Osteoblast (primary cell): ENCODE data around the gene ARHGAP15. TPM values are rescaled to one million over a fixed set of nuclear protein-coding genes. Genes with fewer than 3 reads are reported as not detected.

Source experiments
- DNase-seq: peaks from one replicate; pipeline ENCODE4 v3.0.0; 2011; ENCODE audit warnings: low spot score, mixed read lengths; ENCODE audit not compliant: insufficient read length; ENCODE audit errors: missing footprints
- H2AFZ ChIP-seq: 2 replicates; pipeline ENCODE4 v1.6.0; 2011; ENCODE audit warnings: mild to moderate bottlenecking, low read length
- H3K27ac ChIP-seq: 2 replicates; pipeline ENCODE4 v1.5.1; 2011; ENCODE audit warnings: mild to moderate bottlenecking, low read depth, low read length, moderate library complexity
- H3K27me3 ChIP-seq: 2 replicates; pipeline ENCODE4 v1.6.0; 2012; ENCODE audit warnings: mild to moderate bottlenecking, control low read depth, inconsistent platforms, low read length, moderate library complexity; ENCODE audit not compliant: insufficient read depth
- H3K36me3 ChIP-seq: 2 replicates; pipeline ENCODE4 v1.5.1; 2011; ENCODE audit warnings: mild to moderate bottlenecking, low read length, control low read depth, moderate library complexity; ENCODE audit not compliant: insufficient read depth
- H3K4me1 ChIP-seq: 2 replicates; pipeline ENCODE4 v1.5.1; 2011; ENCODE audit warnings: mild to moderate bottlenecking, low read length, control low read depth, moderate library complexity; ENCODE audit not compliant: insufficient read depth
- H3K4me2 ChIP-seq: 2 replicates; pipeline ENCODE4 v1.6.0; 2011; ENCODE audit warnings: mild to moderate bottlenecking, low read length; ENCODE audit not compliant: insufficient read depth
- H3K4me3 ChIP-seq: fragments of 200-600 bp; sonication (generic); 3 replicates; pipeline ENCODE4 v1.5.1; 2012; ENCODE audit warnings: mild to moderate bottlenecking, low read length, inconsistent platforms; ENCODE audit not compliant: insufficient read depth
- H3K79me2 ChIP-seq: 2 replicates; pipeline ENCODE4 v1.6.0; 2012; ENCODE audit warnings: mild to moderate bottlenecking, low read length, control low read depth, inconsistent platforms; ENCODE audit not compliant: insufficient read depth
- H3K9me3 ChIP-seq: 2 replicates; pipeline ENCODE4 v1.5.1; 2011; ENCODE audit warnings: low read depth, low read length, control low read depth
- H4K20me1 ChIP-seq: 2 replicates; pipeline ENCODE4 v1.6.0; 2012; ENCODE audit warnings: mild to moderate bottlenecking, low read length, control low read depth; ENCODE audit not compliant: insufficient read depth
- CTCF ChIP-seq: IDR thresholded peaks from 2 replicates; pipeline ENCODE4 v1.5.1; 2011; ENCODE audit warnings: mild to moderate bottlenecking, low read depth, low read length, moderate library complexity; ENCODE audit errors: extremely low read depth
- total RNA-seq: library from RNA; depleted of rRNA; stranded (reverse); fragments of >200 nt; gene quantifications from 2 replicates; pipeline ENCODE4 v1.2.3, GENCODE V29; 2012

The ARHGAP15 gene
- total RNA-seq, 1 donor = 2.2 TPM

DNA sequence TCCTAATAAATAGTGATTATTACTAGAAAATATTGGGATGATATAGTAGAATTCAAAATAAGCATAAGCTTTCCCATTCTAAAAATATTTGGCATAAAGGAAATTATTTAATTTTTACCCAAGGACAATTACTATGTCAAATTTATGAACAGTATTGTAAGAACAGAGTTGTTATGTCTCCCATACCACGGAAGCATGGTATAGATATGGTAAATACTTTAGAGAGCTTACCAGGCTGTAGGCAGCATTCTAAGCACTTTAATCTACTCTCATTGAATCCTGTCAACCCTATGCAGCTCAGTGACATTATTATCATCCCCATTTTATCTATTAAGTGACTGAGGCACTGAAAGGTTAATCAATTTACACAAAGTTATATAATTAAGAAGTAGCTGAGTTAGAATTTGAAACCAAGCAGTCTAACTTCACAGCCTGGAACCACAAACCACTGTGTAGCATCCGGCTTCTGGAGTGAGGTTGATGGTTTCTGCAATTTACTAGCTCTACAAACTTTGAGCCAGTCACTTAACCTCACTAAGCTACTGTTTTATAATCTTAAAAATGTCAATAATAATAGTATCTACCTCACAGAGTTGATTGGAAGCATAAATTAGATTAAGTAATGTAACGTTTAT lies 323.7 kb downstream of the ARHGAP15 start:
- TF ChIP-seq CTCF = no peak
- Histone ChIP-seq H3K4me3 (no peak overlapping the region), H3K4me1 (peaks cover 6% of the 10 kb centered on the region)

GRCh38 chr2:143453981-143454511 lies 324.8 kb downstream of the ARHGAP15 start:
- H3K9me3 ChIP-seq = no peaks in the 10 kb centered on the region
- no peak for DNase-seq

More for the DNA sequence above, 323.7 kb downstream of the ARHGAP15 start:
- Histone ChIP-seq H3K27me3 (no peaks in the 10 kb centered on the region), H3K79me2 (no peaks in the 10 kb centered on the region), H3K27ac (no peak overlapping the region), H2AFZ (no peak overlapping the region), H3K36me3 (no peaks in the 10 kb centered on the region), H4K20me1 (no peaks in the 10 kb centered on the region), H3K9me3 (no peaks in the 10 kb centered on the region), H3K4me2 (no peak overlapping the region)
- no peak for DNase-seq

DNA sequence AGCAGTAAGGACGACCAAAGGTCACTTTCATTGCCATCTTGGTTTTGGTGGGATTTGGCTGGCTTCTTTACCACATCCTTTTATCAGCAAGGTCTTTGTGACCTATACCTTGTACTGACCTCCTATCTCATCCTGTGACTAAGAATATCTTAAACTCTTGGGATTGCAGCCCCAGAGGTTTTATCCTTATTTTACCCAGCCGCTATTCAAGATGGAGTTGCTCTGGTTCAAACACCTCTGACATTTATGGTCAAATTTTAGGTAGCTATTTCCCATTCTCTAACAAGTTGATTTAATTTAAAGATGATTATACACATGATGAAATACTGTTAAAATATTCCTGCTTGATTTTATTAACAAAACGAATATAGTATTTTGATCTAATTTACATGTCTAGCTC lies 326.1 kb downstream of the ARHGAP15 start:
- Histone ChIP-seq H3K27ac (no peak overlapping the region), H2AFZ (no peak overlapping the region), H3K9me3 (no peaks in the 10 kb centered on the region), H3K4me1 (peaks cover 6% of the 10 kb centered on the region), H3K79me2 (no peaks in the 10 kb centered on the region), H3K27me3 (no peaks in the 10 kb centered on the region), H3K4me3 (no peak overlapping the region), H3K36me3 (no peaks in the 10 kb centered on the region), H3K4me2 (no peak overlapping the region), H4K20me1 (no peaks in the 10 kb centered on the region)
- DNase-seq = no peak
- TF ChIP-seq CTCF = no peak

More at GRCh38 chr2:143453981-143454511, 324.8 kb downstream of the ARHGAP15 start:
- Histone ChIP-seq H2AFZ (no peak overlapping the region), H3K4me1 (peaks cover 6% of the 10 kb centered on the region), H3K4me3 (no peak overlapping the region), H3K27ac (no peak overlapping the region), H3K79me2 (no peaks in the 10 kb centered on the region), H3K4me2 (no peak overlapping the region), H3K36me3 (no peaks in the 10 kb centered on the region), H4K20me1 (no peaks in the 10 kb centered on the region), H3K27me3 (no peaks in the 10 kb centered on the region)
- no peak for TF ChIP-seq CTCF

GRCh38 chr2:143458258-143459190 lies 329.3 kb downstream of the ARHGAP15 start:
- DNase-seq = no peak
- no peaks in the 10 kb centered on the region for H3K9me3 ChIP-seq
- no peak overlapping the region for H3K4me2 ChIP-seq
- no peaks in the 10 kb centered on the region for H3K79me2 ChIP-seq
- H3K4me1 ChIP-seq = no peaks in the 10 kb centered on the region
- H3K27ac ChIP-seq = no peak overlapping the region
- no peak overlapping the region for H3K4me3 ChIP-seq
- no peaks in the 10 kb centered on the region for H3K27me3 ChIP-seq
- H2AFZ ChIP-seq = no peak overlapping the region
- no peaks in the 10 kb centered on the region for H4K20me1 ChIP-seq
- H3K36me3 ChIP-seq = no peaks in the 10 kb centered on the region
- TF ChIP-seq CTCF = no peak
